NCI-H1436 (cell line): ENCODE measurements around the gene PLEKHM3.
A peak's percentile ranks its signal among the peaks of the same experiment; 100 is the strongest.
"Not testable (repeated sequence)": the region's sequence is repeated elsewhere in the genome, so short reads cannot be mapped to it uniquely, and the experiment has no call there.

Experiments used
- DNase-seq: peaks from one replicate; lab custom pipeline; 2025; lab: John Stamatoyannopoulos, UW

The PLEKHM3 gene

DNA sequence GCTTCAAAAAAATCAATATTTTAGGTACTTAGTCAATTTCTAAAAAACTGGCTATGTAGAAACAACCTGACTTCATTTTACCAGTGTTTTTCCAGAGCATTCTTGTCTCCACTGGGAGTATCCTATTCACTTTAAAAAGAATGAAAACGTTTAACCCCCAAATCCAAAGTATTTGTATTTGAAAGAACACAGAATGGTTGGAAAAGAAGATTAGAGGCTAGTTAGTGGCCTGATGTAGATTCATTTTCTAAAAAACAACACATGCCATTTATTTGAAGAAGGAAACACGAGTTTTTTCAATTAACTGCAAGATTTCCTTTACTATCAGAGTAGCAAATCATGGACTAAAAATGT is 74.6 kb downstream of the PLEKHM3 start:
- no peak for DNase-seq

DNA sequence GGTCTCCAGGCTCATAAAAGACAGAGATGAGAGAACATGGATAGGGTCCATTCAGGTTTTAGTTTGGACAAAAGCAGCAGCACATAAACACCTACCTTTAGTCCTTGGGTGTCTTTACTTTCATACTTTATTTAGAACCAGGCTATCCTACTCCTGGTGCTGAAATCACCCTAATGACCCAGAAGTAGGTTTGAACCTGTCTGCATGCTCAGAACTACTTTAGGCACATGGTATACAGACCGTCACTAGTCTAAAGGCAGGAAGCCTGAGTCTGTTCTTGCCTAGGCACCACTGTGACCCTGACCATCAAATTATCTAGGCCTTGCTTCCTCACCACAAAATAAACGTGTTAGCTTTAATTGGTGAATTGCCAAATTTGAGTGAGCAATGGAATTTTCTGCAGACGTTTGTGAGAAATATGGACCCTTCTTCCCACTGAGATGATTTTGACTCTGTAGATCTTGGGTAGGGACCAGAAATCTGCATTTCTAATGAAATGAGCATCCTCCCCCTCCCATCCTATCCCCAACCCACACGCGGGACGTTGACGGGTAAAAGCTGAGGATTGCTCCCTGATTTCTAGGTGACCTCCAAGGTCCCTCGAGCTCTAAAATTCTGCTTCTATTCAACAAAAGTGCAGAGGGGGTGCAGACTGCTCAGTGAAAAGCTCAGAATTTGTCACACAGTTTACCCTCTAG is 75.1 kb downstream of the PLEKHM3 start:
- DNase-seq = no peak

DNA sequence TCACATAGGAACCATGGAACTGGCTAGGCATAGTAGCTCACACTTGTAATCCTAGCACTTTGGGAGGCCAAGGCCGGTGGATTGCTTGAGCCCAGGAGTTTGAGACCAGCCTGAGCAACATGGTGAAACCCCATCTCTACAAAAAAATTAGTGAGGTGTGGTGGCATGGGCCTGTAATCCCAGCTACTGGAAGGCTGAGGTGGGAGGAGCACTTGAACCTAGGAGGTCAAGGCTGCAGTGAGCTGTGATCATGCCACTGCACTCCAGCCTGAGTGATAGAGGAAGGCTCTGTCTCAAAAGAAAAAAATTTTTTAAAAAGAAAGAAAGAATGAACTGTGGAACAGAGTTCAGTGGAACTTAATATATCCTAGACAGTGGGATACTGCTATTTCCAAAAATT is 76.1 kb downstream of the PLEKHM3 start:
- DNase-seq = not testable (repeated sequence)

DNA sequence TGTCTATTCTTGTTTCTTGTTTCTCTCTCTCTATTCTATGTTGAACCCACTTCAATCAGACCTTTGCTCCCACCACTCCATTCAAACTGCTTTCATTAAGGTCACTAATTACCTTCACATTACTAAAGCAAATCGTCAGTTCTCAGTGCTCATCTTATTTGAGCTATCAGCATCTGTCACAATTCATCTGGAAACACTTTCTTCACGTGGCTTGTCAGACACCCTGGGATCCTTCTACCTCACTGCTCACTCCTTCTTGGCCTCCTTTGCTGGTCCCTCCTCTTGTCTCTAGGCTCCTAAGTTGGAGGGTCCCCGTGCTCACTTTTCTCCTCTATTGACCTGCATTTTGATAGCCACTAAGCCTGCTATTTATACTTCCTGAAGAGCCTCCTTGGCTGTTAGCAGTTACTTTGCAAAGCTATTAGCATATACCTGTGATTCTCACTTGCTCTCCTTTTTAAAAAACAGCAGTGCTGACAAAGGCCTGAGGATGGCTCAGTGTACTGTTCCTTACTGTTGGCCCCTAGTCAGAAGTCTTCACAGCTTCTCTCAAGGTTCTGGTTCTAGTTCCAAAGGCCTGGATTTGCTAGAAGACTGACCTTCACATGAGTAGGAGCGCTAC is 80.2 kb downstream of the PLEKHM3 start:
- DNase-seq = no peak

DNA sequence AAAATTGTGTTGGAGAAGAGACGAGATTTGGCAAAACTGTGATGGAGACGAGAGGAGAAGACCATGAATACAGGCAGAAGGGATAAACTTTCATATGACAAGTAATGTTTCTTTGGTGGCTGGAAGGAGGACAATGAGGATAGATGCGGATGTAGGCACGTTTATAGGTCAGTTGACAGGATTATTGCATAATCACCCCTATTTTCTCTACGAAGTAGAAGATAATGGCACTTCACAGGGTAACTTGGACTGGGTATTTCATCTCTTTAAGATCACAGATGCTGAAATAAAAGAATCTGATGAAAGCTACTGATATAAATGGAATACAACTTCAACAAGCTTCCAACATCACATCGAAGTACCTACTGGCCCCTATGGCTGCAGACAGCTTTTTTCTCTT is 81.0 kb downstream of the PLEKHM3 start:
- no peak for DNase-seq

DNA sequence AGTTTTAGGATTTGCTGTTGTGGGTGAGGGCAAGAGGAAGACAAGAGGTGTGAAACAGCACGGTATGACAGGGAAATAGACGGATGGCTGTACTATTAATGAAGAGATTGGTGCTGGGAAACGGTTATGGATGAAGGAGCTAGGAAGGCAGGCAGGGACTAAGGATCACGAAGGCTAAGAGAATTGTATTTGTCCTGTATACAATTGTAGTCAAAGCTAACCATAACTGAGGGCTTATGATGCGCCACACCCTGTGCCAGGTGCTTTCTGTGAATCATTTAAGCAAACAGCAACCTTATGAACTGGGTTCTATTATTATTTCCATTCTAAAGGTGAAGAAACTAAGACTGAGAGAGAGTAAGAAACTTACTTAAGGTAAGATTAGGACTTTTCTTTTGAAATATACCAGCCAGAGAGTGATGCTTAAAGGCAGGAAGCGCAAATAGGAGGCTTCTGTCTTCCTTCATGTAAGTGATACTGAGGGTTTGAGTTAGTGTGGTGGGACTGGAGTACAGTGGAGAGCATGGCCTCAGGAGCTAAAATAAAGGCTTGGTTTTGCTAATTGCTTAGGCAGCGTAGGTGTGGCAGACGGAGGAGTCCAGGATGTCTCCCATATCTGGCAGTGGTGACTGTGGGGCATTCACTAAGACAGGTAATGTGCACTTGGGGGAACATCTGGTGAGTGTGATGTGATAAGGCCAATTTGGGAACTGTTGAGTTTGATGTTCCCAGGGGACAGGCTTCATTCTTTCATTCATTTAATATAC is 85.8 kb downstream of the PLEKHM3 start:
- DNase-seq = no peak

DNA sequence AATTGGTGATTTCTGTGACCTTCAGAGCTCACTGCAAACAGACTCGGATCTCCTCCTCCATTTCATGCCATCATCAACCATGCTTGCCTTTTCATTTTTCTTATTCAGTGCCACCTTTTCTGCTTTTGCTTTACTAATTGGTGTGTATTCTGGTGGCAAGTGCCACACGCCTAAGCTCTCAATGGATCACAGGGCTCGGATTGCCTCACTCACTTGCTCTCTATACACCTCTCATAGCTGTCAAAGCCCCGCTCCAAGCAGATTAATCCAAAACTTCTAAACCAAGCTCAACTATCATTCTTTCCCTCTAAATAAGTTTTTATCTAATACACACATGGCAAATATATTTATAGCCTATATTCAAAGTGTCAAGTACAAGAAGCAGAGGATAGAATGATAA is 86.4 kb downstream of the PLEKHM3 start:
- no peak for DNase-seq

DNA sequence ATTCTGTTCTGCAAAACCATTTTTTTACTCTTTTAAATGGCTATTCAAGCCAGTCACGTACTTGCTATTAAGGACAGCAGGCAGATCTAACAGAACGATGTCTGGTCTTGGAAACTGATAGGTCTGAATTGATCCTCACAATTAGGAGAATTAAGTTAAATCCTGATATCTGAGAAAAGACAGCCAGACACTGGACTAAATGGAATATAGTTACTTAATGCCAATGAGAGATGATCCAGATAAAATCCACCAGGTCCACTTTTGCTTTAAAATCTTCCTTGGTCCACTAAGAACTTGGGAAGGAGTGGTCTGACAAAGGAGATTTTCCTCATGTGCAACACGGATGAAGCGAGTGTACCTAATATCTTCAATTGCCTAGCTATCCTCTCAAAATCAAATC is 86.9 kb downstream of the PLEKHM3 start:
- DNase-seq = no peak

DNA sequence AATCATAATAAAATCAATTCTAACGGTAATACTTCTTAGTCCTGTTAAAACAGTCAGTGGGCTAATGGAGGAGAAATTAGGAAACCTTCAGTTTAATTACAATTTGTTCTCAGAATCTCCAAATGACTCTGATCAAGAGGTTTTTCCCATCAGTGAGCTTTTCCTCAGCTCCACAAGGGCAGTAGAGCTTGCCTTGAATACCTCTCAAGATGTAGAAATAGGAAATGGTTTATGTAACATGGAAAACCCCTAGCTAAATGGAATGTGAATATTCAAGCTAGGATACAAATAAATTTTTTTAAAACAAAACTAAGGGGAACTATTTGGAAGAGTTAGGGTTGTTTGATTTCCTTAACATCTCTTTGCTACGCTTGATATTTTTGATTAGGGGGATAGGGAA is 87.5 kb downstream of the PLEKHM3 start:
- DNase-seq = no peak

DNA sequence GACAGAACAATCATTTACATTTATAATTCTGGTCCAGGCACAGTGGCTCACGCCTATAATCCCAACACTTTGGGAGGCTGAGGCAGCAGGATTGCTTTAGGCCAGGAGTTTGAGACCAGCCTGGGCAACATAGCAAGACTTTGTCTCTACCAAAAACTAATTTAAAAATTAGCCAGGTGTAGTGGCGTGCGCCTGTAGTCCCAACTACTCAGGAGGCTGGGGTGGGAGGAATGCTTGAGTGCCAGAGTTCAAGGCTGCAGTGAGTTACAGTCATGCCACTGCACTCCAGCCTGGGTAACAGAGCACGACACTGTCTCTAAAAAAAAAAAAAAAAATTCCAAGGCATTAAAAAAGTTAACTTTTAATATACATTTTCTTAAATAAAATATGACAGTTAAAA is 88.1 kb downstream of the PLEKHM3 start:
- DNase-seq = no peak

DNA sequence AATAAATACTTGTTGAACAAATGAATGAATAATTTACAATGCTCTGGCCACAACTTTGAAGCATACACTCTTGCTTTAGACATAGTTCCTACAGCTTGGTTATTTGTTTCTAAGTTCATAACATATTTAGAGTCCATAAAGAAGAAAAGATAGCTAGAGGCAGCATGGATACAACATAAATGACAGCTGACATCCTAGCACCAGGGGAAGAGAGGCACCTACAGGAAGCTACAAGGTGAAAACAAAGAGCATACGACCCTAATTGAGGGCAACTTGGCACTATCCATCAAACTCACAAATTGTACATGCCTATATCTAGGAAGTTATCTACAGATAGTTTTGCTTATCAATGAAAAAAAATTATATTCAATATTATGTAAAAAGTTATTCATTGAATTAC is 88.9 kb downstream of the PLEKHM3 start:
- DNase-seq = no peak

DNA sequence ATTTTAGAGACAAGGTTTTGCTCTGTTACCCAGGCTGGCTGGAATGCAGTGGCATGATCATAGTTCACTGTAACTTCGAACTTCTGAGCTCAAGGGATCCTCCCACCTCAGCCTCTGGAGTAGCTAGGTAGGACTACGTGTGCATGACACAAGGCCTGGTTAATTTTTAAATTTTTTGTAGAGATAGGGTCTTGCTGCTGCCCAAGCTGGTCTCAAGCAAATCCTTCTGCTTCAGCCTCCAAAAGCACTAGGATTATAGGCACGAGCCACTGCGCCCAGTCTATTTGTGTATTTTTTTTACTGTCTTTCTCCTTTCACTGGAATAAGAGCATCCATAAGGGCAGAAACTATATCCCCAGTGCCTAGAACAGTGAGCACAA is 89.3 kb downstream of the PLEKHM3 start:
- DNase-seq = no peak

DNA sequence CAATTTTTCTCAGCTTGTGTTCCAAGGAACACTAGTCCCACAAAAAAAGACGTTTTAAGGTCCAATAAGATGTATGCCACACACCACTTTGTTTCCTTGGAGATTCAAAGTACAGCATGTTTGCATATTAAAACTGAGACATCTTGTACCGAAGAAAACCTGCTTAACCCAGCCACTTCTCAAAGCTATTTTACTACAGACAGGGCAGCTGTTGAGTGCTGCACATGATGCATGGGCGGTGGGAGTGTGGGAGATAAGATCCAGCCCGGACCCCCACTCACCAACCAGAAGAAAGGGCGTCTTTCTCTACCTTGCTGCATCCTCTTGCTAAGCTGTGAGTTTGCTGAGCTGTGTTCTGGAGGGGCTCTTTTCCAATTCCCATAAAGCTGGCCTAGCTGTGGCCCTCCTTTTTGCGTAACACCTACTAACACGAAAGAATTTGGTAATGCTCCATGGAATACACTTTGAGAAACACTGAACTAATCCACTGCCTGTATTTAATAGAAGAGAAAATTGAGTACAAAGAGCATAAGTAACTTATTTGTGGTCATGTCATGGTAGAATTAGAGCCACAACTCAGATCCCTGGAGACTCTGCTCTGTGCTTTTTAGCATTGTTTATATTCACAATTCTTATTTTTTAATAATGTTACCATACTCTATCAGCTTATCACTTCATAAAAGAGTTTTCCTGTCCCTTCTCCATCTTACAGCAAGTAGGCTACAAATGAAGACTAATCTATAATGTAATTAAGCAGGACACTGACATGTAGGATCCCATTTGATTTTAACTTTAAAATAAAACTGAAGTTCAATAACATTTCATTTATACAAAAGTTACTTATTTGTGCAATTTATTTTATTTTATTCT is 90.0 kb downstream of the PLEKHM3 start:
- DNase-seq = no peak

DNA sequence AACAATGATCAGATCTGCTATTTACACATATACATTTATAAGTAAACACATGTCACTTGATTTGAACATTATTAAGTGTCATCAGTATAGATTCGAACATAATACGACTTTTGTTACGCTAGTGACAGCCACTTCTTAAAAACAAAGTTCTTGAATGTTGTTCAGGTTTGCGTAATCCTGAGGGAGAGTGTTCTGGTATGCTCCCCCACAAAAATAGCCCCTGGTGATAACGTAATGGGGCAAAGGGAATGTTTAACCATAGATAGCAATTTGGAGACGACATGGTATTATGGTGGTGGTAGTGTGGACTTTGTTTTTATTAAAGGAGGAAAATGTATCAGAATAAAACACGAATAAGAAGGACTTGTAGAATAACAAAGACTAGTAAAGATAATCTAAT is 90.6 kb downstream of the PLEKHM3 start:
- DNase-seq = no peak

DNA sequence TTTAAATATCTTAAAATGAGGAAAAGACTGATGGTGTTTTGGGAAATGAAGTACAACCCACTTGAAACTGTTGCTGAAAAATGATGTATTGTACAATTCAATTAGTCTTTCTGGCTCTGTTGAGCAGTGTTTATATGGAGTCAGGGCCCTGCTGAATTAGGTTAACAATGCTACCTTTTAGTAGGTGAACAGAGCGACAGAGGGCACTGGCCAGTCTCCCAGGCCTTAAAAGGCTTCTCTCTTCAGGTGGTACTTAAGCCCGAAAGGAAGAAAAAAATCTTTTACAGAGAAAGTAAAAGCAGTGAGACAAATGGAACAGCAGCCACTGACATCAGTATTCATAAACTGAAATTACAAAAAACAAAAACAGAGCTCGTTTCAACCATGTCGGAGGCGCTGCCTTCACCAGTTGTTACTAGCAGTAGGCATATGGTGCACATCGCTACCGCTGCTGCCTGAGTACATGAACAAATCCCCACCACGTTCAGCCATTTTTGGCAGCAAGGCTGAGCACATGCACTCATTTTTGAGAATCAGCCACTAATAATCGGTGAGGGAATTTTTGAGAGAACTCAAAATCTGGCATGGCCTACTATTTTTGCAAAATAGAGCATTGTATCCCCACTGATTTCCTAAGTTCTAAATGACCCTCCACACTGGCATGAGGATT is 91.8 kb downstream of the PLEKHM3 start:
- no peak for DNase-seq

DNA sequence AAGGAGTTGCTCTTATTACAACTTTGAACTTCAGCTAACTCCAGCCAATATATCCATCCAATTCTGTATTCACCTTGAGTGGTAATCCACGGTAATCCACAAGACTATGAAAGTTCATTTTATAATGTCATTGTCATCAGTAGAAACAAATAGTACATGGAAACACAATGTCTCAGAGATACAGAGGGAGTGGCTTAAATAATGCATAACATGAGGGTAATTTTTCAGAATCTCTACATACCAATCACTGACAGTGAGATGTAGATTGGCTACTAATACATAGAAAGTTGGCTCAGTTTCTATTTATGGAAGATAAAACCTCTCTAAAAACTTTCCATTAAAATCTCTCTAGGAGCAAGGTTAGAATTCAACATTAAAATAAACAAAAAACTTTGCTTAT is 93.2 kb downstream of the PLEKHM3 start:
- DNase-seq = no peak

DNA sequence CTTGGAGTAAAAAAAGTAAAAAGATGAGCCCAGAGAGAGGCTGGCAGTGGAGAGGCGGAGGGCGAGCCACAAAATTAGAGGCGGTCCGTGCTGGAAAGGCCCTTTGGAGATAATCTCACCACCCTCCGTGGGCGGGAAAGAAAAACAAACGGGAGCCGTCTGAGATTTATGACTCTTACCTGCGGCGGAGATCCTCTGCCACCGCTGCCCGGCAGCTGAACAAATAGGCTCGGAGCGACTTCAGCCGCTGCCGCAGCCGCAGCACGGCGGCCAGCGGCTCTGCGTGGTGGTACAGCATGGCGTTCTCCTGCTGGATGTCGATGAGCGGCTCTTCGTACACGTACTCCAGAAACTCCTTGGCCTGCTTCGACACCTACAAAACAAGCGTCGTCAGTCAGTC is 94.6 kb downstream of the PLEKHM3 start:
- peak; percentile 67 for DNase-seq

DNA sequence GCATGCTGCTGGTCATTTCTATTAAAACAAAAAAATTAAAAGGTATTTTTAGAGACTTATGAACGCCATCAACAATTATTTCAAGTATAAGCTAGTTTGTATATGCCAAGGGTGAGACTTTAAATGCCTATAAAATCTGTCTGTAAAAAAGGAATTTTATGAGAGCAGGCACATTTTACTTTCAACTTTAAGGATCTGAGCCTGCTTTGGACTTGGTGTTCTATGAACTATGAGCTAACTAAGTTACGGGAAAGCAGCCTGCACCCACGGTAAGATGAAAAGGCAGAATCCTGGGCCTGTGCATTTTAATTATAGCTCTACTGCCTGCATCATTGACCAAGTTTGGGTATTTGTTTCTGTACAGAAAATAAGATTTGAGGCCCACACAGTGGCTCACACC is 95.4 kb downstream of the PLEKHM3 start:
- DNase-seq = no peak

DNA sequence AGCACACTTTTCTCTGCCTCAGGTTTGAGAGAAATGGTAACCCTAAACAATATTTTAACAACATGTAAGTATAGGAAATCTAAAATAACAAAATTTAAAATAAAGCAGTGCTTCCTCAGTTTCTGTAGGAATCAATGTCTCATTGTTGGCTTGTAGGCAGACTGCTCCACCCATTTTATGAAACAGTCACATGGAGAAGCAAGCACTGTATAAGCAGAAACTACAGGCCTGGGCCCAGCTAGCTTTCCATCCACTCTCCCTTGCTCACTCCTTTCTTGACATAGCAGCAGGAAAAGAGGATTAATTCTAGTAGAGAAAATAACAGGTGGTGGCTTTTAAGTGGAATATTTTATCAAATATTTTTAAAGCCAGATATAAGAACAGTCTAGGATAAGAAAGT is 97.2 kb downstream of the PLEKHM3 start:
- no peak for DNase-seq

DNA sequence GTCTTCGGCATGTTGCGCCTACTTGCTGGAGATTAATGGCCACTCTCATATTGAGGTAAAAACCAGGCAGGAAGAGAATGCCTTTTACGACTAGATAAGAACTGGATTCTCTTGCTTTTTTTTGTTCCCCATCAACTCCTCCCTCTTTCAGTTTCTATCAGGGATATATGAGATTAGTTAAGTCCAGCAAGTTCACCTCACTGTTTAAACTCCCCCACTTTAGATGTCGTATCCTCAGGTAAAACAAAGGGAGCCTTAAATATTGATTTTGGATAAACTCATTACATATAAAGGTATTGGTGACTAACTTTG is 98.4 kb downstream of the PLEKHM3 start:
- DNase-seq = no peak

DNA sequence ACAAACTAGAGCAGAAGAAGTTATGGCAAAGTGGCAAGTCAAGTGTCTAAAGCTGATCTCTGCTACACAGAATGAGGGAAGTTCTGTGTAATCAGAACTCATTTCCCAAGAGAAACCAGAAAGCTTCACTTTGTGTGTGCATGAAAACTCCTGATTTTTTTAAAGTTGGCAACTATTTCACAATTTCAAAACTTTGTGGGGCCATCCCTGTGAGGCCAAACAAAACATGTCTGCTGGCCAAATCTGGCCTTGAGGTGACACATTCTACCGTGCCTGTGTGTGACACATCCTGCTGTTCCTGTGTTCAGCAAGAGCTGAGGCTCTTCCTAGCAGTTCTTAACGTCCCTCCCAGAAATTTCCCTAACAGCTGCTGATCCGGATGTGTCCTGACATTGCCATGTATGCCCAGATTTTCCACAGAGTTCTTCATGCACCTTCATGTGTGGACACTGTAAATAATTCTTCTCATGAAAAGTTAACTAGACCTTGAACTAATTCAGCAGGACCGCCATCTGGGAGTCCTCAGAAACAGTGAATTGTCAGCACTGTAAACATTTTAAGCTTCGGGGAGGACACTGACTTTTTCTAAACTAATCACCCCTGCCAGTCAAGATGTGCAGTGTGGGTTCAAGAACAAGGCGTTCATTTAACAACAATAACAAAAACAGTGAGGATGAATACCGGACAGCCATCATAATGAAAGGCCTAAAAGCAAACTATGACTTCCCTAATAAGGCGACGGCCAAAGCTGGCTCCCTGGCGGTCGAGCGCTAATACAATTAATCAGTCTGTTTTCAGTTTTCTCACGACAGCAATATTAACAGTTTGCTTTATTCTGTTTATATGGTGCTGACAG is 99.0 kb downstream of the PLEKHM3 start:
- no peak for DNase-seq
